DOHH2 (cell line): ENCODE data around the gene SIVA1.

Experiments used
- CTCF ChIP-seq: fragments of 200-600 bp; sonication (generic); IDR thresholded peaks from one replicate; pipeline ENCODE4 v1.5.1; 2014; ENCODE audit warnings: antibody characterized with exemption, mild to moderate bottlenecking, low read depth, low read length; ENCODE audit not compliant: poor library complexity, severe bottlenecking
- EZH2phosphoT487 ChIP-seq: fragments of 200-600 bp; sonication (generic); IDR thresholded peaks from 2 replicates; pipeline ENCODE4 v1.6.1; 2017; ENCODE audit warnings: borderline replicate concordance, mild to moderate bottlenecking, antibody characterized with exemption, low read length, moderate library complexity, mixed read lengths

DNA sequence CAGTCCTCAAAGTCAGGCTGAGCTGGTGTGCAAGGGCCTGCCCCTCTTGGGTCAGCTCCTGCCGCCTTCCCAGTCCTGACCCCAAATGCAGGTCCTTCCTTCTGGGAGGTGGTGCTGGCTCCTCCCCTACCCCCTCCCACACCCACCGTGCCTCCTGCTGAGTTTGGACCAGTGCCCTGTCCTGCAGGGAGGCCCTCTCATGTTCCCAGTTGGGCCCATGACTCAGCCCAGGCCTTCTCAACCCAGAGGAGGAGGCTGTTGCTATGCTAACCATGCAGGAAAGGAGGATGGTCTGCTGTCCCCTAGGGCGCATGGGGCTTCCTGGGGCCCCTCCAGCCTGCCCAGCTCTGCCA is 52.4 kb downstream of the SIVA1 start:
- TF ChIP-seq CTCF = no peak
- no peak for TF ChIP-seq EZH2phosphoT487
